ENCODE results near the gene AADACL3.
"Not testable (repeated sequence)": the region's sequence is repeated elsewhere in the genome, so short reads cannot be mapped to it uniquely, and the experiment has no call there.

The AADACL3 gene, protein sequence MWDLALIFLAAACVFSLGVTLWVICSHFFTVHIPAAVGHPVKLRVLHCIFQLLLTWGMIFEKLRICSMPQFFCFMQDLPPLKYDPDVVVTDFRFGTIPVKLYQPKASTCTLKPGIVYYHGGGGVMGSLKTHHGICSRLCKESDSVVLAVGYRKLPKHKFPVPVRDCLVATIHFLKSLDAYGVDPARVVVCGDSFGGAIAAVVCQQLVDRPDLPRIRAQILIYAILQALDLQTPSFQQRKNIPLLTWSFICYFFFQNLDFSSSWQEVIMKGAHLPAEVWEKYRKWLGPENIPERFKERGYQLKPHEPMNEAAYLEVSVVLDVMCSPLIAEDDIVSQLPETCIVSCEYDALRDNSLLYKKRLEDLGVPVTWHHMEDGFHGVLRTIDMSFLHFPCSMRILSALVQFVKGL

DNA sequence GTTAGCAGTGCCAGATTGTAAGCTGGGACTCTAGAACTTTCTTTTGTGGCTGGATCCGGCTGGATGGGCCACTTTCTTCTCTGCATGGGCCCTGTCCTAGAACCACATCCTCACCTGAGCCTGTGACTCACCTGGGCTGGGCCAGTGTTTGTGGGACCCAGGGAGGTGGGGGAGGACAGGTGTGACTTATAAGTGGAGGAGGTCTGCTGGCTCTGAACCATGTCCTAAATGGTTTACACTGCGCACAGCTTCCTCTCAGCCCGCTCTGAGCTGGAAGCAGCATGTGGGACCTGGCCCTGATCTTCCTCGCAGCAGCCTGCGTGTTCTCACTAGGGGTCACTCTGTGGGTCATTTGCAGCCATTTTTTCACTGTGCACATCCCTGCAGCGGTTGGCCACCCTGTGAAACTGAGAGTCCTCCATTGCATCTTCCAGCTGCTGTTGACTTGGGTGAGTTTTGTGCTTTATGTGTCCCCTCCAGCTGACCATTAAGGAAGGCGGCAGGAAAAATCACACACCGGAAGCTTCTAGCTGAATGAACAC is at the start of gene AADACL3:
TSS of gene AADACL3 (plus strand) at position 215 of the 542 bp plus-strand sequence. CDS start at position 282, 67 bp downstream.
- DNase-seq (ENCODE audit: low spot score) = no peak

DNA sequence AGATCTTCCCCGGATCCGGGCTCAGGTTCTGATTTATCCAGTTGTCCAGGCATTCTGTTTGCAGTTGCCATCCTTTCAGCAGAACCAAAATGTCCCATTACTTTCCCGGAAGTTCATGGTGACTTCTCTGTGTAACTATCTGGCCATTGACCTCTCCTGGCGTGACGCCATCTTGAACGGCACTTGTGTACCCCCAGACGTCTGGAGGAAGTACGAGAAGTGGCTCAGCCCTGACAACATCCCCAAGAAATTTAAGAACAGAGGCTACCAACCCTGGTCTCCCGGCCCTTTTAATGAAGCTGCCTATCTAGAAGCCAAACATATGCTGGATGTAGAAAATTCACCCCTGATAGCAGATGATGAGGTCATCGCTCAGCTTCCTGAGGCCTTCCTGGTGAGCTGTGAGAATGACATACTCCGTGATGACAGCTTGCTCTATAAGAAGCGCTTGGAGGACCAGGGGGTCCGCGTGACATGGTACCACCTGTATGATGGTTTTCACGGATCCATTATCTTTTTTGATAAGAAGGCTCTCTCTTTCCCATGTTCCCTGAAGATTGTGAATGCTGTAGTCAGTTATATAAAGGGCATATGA is 49.7 kb upstream of the AADACL3 start:
- no peak for DNase-seq (ENCODE audit: low spot score)

DNA sequence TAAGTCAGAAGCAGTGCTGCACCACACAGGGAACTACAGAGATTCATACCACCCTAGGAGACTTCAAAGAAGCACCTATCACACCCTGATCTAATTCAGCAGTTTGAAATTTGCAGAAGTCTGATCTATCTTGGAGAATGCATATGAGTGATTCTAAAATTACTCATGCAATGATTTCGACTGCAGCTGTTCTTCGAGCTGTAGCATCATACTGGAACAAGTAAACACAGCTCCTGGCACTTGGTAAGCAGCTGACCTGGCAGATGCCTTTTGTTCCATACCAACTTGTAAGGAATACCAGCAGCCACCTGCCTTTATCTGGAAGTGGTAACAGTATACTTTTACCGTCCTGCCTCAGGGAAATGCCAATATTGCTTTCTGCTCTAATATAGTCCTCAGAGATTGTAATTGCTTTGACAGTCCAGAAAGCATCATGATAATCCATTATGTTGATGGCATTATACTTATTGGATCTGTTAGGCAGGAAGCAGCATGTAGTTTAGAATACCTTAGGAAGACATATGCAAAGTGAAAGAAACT is 46.3 kb upstream of the AADACL3 start:
- no peak for DNase-seq (ENCODE audit: low spot score)

DNA sequence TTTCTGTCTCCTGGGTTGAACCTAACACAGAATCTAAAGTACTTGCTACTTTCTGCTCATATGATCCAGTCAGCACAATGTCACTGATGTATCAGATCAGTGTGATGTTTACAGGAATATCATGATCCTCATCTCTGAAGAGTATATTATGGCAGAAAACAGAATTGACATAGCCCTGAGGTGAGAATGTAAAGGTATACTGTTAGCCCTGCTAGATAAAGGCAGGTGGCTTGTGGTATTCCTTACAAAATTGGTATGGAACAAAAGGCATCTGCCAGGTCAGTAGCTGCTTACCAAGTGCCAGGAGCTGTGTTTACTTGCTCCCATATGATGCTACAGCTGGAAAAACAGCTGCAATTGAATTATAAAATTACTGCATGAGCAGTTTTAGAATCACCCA is 41.6 kb upstream of the AADACL3 start:
- no peak for DNase-seq (ENCODE audit: low spot score)

DNA sequence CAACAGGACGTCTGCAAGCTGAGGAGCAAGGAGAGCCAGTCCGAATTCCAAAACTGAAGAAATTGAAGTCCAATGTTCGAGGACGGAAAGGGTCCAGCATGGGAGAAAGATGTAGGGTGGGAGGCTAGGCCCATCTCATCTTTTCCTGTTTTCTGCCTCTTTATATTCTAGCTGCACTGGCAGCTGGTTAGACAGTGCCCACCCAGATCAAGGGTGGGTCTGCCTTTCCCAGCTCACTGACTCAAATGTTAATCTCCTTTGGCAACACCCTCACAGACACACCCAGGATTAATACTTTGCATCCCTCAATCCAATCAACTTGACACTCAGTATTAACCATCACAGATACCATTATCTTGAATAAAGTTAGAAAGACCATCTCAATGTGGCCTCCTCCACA is 39.8 kb upstream of the AADACL3 start:
- DNase-seq (ENCODE audit: low spot score) = not testable (repeated sequence)

DNA sequence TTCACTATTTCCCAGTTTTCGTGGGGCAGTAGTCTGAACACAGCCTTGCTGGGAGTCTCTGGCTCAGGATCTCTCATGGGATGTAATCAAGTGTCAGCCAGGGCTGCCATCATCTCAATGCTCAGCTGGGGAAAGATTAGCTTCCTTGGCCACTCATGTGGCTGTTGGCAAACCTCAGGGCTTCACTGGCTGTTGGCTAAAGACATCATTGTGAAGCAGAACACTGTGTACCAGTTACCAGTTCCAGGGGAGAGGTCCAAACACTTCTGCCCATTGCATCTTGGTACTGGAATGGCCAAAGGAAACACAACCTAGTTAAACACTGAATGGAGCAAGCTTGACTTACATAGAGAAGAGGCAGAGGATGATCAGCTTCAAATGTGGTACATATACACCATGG is 38.3 kb upstream of the AADACL3 start:
- DNase-seq (ENCODE audit: low spot score) = no peak

DNA sequence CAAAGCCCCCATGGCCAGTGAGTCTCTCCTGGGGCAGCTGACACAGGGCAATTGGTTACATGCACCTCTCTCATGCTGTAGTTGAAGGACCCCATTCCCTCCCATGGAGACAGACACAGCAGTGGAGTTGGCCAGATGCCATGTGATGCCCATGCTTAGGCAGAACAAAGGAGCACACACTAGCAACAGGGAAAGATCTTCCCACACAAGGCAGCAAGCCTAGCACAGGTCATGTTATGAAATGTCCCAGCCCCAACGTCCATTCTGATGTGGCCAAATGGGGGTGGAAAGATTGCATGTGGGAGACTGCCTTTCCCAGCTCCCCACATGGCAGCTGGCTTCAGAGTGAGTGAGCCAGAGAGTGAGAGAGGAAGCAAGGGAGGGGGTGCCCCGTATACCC is 37.6 kb upstream of the AADACL3 start:
- DNase-seq (ENCODE audit: low spot score) = no peak

DNA sequence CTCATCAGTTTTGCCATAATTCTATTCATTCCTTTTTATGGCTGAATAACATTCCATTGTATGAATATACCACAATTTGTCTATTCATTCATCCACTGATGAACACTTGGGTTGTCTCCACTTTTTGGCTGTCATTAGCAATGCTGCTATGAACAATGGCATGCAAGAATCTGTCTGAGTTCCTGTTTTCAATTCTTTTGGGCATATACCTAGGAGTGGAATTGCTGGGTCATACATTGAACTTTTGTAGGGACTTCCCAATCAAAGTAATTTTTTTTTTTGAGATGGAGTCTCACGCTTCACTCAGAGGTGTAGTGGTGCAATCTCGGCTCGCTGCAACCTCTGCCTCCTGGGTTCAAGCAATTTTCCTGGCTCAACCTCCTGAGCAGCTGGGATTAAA is 37.1 kb upstream of the AADACL3 start:
- DNase-seq (ENCODE audit: low spot score) = no peak

DNA sequence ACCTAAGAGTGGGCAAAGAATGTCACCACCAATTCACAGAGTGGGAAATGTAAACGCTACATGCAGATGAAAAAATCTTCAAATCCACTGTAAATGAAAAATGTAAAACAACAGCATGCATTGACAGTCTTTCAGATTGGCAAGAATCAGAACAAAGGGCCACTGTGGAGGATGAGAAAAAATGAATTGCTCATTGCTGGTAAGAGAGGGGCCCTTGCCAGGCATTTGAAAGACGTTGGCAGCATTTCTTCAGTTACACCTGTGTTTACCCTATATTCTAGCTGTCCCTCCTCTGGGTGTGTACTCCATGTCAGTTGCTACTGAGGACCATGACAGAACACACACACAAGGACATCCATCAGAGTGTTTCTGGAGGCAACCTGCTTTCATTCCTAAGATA is 25.8 kb upstream of the AADACL3 start:
- no peak for DNase-seq (ENCODE audit: low spot score)

DNA sequence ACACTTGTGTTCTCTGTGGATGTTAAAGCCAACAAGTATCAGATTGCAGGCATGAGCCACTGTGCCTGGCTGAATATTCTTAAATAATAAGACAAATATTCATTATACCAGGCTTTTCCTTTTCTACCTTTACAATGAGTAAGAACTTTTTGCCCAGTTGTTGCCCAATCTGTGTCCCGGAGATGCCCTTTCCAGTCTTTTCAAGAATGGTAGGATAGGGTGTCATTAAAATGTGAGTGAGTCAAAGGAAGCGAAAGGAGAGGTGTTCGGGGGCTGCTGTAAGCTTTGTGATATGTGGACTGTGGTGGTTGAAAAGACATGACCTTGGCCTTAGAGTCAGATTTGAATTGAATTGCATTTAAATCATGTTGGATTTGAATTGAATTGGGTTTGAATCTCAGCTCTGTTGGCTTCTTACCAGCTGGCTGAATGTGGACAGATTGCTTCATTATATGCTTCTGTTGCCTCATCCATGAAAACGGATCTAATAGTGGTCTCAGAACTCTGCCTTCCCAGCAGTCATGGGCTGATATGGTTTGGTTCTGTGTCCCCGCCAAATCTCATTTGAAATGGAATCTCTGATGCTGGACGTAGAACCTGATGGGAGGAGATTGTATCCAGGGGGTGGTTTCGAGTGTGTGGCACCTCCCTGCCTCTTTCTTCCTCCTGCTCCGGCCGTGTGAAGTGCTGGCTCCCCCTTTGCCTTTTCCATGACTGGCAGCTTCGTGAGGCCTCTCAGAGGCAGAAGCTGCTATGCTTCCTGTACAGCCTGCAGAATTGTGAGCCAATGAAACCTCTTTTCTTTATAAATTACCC is 22.7 kb upstream of the AADACL3 start:
- DNase-seq (ENCODE audit: low spot score) = no peak

DNA sequence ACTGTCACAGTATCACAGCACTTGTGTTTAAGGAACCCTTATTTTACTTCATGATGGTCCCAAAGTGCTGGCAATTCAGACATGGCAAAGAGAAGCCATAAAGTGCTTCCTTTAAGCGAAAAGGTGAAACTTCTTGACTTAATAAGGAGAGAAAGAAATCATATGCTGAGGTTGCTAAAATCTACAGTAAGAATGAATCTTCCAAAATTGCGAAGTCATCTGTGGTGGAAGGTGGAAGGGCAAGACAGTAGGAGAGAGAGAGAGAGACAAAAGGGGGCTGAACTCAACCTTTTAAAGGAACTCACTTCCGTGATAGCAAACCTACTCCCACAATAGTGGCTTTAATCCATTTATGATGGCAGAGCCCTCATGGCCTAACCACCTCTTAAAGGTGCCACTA is 19.3 kb upstream of the AADACL3 start:
- DNase-seq (ENCODE audit: low spot score) = no peak

DNA sequence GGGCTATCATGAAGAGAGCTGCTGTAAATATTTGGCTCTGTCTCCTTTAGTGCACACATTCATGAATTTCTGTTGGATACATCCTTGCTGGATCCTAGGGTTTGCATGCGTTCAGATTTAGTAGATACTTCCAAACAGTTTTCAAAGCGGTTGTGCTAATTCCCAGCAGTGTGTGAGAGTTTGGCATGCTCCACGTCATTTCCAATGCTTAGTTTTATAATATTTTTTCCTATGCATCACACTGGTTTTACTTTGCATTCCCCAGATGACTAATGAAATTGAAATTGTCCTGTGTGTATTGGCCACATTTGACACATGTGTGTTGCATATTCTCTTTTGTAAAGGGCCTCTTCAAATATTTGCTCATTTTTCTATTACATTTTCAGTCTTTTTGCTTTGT is 18.5 kb upstream of the AADACL3 start:
- DNase-seq (ENCODE audit: low spot score) = no peak

DNA sequence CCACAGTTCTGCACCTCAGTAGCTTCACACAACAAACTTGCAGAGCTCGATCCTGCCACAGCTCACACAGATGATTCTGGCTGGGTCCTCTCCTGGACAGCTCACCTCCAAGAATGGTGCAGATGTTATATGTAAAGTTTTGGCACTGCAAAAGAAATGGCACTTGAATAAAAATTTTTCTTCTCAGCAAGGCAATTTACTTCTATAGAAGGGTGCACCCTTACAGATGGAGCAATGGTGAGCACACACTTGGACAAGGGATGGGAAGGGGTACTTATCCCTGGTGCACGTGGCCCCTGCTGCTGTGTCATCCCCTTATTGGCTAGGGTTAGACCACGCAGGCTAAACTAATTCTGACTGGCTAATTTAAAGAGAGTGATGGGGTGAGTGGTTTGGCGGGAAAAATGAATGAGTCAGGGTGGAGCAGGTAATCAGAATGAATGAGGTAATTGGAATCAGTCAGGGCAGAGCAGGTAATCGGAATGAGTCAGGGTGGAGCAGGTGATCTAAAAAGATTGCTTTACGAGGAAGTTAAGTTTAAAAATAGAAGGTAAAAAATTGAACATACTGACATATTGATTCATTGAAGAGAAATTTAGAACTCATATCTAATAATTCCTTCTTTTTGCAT is 12.0 kb upstream of the AADACL3 start:
- DNase-seq (ENCODE audit: low spot score) = no peak

DNA sequence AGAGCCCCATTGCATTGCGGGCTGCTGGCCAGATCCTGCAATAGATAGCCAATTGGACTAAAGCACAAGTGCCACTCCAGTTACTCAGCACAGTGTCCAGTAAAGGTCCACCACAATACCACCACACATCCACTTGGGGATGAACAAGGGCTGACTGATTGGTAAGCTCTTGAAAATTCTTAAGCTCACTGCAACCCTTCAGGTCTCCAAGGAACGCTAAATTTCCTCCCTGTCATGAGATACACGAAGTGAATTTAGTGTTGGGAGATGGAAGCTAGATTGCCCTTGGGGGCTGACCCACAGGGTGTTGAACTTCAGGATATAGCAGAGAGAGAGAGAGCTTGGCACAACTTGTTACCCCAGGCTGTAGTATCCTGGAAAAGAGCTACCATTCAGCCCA is 9.8 kb upstream of the AADACL3 start:
- no peak for DNase-seq (ENCODE audit: low spot score)

DNA sequence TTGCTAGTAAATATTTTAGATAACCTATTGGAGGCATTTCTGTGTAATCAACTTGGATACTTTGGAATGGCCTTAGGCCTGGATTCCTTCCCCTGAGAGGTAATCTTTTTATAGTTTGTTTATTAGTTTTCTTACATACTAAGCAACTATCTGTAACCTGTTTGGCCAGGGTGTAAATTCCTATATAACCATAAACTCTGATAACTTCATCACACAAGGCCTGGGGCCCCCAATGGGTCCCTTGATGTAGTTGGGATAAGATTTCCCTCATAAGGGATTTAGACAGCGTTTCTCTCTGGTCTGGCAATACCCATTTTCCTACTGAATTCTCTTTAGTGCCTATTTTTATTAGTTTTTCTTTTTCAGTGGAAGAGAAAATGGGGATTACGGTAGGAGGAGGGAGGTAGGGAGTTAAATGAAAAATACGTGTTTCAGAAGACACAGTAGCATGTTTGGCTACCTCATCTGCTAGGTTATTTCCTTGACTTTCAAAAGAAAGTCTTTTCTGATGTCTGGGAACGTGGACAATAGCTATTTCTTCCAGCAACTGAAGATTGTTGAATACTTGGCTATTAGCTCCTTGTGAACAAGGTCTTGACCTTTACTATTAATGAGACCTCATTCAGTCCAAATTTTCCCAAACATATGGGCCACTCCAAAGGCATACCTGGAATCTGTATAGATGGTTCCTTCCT is 7.4 kb upstream of the AADACL3 start:
- DNase-seq (ENCODE audit: low spot score) = no peak

DNA sequence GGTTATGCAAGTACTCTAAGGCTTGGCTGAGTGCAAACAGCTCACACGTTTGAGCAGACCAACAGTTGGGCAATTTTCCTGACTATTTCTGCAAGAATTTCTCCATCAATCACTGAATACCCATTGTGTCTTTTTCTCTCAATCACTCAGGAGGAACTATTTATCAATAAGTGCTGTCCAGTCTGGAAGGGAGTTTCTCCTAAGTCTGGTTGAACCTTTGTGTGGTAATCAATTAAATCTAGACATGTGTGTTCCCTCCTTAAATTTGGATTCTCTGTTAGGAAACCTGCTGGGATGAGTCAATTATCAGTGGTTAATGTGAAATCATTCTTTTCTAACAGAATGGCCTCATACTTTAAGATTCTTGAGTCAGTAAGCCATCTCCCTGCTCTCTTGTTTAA is 6.8 kb upstream of the AADACL3 start:
- no peak for DNase-seq (ENCODE audit: low spot score)

DNA sequence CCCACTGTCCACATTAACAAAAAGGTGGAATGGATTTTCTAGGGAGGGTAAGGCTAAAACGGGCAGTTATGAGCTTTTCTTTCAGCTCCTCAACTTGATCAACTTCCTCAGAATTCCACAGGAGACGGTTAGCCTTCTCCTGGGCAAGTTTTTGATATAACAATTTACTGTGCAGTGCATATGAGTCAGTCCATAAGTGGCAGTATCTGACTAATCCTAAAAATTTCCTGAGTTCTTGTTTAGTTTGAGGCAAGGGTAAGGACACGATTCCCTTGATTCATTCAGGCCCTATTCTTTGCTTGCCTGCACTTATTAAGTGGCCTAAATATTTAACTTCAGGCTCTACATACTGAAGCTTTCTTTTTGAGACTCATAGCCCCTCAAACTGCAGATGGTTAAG is 6.2 kb upstream of the AADACL3 start:
- DNase-seq (ENCODE audit: low spot score) = no peak

DNA sequence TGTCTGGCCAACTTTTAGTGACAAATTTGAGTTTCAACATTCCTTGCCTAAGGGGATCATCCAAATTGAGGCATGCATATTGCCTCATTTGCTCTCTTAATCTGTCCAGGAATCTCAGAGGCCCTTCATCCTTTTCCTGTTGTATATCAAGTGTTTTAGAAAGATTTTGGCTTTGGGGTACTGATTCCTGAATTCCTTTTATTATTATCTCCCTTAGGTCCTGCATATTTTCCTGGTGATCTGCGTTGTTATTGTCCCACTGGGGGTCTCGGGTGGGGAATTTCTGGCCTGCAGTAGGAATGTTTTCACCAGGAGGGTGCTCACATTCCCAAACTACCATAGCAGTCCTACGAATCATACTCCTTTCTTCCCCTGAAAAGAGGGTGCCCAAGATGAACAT is 4.4 kb upstream of the AADACL3 start:
- no peak for DNase-seq (ENCODE audit: low spot score)

DNA sequence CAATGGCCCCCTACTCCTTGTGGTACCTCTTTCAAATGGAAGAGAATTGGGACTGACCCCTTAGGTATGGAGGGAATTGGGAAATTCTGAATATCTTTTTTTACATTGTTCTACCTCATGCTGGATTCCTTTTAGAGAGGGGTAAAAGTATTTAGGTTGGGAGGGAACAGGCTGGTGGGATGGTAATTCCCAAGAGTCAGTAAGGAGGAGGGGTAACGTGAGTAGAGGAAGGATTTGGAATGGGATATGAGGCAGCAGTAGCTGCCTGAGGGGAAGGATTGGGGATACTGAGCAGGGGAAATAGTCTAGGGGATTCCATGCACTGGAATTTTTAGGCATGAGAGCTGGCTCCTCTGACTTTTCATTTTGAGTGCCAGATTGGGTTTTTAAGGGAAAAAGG is 3.8 kb upstream of the AADACL3 start:
- no peak for DNase-seq (ENCODE audit: low spot score)

DNA sequence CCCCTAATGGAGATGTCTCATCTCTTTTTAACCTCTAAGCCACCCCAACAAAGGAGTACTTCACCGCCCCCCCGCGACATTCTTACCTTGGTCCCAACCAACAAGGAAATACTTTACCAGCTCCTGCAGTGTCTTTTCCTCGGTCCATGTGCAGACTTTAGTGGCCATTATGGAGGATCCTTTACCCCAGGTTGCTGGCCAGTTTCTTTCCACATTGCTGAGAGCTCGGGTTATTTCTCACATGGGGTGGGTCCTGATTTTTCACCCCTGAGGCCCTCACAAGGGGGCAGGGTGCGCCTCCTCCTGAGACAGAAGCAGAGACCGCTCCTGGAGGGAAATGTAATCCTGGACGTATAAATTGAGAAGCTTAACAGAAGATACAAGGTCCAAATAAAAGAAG is 3.0 kb upstream of the AADACL3 start:
- no peak for DNase-seq (ENCODE audit: low spot score)

DNA sequence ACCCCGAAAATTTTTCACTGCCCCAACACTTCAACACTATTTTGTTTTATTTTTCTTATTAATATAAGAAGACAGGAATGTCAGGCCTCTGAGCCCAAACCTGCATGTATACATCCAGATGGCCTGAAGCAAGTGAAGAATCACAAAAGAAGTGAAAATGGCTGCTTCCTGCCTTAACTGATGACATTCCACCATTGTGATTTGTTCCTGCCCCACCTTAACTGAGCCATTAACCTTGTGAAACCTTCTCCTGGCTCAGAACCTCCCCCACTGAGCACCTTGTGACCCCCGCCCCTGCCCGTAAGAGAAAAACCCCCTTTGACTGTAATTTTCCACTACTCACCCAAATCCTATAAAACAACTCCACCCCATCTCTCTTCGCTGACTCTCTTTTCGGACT is 2.3 kb upstream of the AADACL3 start:
- DNase-seq (ENCODE audit: low spot score) = not testable (repeated sequence)
